B cell (primary cell): ENCODE results near the gene TMEM156.

ENCODE experiments used
- CTCF ChIP-seq: fragments of 200-600 bp; IDR thresholded peaks from one replicate; pipeline ENCODE4 v1.8.0; 2022; ENCODE audit warnings: antibody characterized with exemption, mild to moderate bottlenecking
- EZH2 ChIP-seq: IDR thresholded peaks from 2 replicates; pipeline ENCODE4 v1.6.1; 2012; ENCODE audit warnings: borderline replicate concordance, low read depth, mild to moderate bottlenecking, moderate library complexity, low read length; ENCODE audit not compliant: insufficient read depth, poor library complexity, severe bottlenecking

GRCh38 chr4:39056023-39056422, 23.8 kb upstream of the TMEM156 start:
- TF ChIP-seq CTCF (no peak), EZH2 (no peak)
